NCI-H748 (cell line): ENCODE data around the gene SPIB.
"Not testable (repeated sequence)": the region's sequence is repeated elsewhere in the genome, so short reads cannot be mapped to it uniquely, and the experiment has no call there.

Experiments used
- DNase-seq: peaks from one replicate; lab custom pipeline; 2025; ENCODE audit not compliant: unreplicated experiment; lab: John Stamatoyannopoulos, UW

SPIB gene

DNA sequence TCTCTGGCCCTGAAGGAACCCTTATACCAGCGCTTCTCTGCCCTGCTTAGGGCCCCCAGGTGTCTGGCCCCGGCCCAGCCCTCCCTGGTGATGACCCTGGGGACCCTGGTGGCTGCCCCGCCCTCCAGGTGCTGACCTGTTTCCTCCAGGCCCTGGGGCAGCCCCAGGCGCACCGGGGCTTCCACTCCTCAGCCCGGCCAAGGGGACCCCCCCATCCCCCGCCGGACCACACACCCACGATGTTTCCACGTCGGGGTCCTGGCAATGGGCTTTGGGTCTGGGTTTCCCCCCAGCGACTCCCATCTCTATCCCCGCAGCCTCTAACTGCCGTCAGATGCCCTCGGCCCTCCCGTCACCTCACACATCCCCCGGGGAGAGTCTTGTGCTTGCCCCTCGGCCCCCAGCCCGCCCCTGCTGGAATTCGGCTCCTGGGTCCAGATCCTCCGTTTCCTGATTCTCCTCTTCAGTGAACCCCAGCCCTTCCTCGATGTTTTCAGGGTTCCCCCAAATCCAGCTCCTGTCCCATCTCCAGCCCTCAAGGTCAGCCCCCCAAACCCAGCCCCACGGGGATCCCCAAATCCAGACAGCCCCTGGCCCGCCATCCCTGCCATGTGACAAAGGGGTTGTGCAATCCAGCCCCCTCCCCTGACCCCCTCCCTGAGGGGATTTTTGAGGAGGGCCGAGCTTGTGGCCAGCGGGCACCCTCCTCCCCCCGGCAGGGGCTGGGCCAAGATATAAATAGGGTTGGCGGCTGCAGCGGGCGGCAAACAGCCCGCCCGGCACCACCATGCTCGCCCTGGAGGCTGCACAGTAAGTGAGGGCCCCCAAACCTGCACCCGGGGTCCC lies at the start of gene SPIB:
Gene SPIB (plus strand): TSS at position 763 of the 846 bp plus-strand sequence. CDS start 25 bp downstream, at position 788.
- no peak for DNase-seq

- DNase-seq: no peak
Observed at GRCh38 chr19:50371914-50372475, 46.7 kb upstream of the SPIB start.

GRCh38 chr19:50376166-50377050 lies 42.3 kb upstream of the SPIB start, which contains the start of gene NR1H2:
NR1H2 (plus strand) TSS chr19:50376457; CDS start chr19:50377606, 1,149 bp downstream.
- peak; percentile 99 for DNase-seq

- peak; percentile 87 for DNase-seq
Observed at GRCh38 chr19:50377051-50377461, 41.7 kb upstream of the SPIB start.

DNA sequence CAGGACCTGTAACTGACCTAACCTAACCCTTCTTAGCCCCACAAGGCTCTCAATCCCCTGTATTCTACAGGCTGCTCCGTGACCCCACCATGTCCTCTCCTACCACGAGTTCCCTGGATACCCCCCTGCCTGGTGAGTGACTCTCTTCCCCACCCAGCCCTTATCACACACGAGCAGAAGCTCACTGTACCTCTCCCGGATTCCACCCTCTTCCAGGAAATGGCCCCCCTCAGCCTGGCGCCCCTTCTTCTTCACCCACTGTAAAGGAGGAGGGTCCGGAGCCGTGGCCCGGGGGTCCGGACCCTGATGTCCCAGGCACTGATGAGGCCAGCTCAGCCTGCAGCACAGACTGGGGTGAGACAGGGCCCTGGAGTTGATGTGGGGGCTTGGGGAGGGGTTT lies 41.2 kb upstream of the SPIB start:
- no peak for DNase-seq

- DNase-seq: no peak
Observed at GRCh38 chr19:50378169-50378862, 40.4 kb upstream of the SPIB start.

DNA sequence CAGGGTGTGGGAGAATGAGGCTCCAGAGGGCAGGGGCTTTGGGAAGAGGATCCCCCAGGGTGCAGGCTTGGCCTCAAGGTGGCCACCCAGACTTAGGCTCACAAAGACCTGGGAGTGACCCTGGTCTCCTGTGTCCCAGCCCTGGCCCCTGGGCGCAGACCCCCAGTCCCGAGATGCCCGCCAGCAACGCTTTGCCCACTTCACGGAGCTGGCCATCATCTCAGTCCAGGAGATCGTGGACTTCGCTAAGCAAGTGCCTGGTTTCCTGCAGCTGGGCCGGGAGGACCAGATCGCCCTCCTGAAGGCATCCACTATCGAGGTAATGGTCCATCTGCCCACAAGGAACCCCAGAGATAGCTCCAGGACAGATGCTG lies 39.9 kb upstream of the SPIB start:
- DNase-seq: no peak

DNA sequence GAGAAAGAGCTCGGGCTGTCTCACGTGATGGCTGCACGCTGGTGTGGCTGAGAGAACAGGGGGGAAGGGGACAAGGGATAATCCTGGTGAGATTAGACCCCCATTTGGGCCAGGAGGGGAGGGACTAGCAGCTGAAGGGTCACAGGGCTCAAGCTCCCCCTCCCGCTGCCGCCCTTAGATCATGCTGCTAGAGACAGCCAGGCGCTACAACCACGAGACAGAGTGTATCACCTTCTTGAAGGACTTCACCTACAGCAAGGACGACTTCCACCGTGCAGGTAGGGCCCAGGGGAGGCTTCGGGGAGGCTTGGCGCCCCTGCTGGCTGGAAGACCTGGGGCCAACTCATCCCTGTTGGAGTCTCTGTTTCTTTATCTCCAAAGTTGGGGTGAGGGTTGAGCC lies 39.1 kb upstream of the SPIB start:
- DNase-seq: no peak

DNA sequence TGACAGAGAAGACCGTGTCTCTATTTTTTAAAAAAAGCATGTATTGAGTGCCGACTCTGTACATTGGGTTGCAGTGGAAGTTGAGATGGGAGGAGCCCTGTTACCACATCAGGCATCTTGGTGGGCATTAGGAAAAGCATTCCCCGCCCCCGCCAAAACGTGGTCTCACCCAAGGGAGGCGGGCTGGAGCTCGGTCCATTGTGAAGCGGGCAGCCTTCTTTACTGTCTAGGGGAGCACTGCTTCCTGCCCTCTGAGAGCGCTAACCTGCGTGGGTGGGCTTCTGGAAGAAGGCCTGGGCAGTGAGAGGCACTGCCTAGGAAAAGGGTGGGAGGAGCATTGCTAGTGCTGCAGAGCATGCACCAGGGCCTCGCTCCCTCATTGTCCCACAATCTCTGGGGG lies 38.6 kb upstream of the SPIB start:
- no peak for DNase-seq

DNA sequence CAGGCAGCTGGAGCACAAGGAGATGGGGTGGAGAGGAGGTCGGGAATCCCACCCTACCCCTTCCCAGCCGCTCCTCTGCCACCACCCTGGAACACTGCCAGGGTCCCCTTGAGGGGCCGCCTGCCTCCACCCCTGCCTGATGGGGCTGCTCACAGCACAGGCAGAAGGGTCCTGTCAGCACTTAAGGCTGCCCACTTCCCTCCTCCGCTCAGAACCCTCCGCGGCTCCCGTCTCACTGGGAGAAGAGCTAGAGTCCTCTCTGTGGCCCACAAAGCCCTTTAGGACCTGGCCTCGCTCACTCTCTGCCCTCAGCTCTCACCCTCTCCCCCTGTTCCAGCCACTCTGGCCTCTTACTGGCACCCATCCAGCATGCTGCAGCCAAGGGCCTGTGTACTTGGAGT lies 38.0 kb upstream of the SPIB start:
- no peak for DNase-seq

GRCh38 chr19:50381881-50382729 lies 36.6 kb upstream of the SPIB start:
- DNase-seq: no peak

DNA sequence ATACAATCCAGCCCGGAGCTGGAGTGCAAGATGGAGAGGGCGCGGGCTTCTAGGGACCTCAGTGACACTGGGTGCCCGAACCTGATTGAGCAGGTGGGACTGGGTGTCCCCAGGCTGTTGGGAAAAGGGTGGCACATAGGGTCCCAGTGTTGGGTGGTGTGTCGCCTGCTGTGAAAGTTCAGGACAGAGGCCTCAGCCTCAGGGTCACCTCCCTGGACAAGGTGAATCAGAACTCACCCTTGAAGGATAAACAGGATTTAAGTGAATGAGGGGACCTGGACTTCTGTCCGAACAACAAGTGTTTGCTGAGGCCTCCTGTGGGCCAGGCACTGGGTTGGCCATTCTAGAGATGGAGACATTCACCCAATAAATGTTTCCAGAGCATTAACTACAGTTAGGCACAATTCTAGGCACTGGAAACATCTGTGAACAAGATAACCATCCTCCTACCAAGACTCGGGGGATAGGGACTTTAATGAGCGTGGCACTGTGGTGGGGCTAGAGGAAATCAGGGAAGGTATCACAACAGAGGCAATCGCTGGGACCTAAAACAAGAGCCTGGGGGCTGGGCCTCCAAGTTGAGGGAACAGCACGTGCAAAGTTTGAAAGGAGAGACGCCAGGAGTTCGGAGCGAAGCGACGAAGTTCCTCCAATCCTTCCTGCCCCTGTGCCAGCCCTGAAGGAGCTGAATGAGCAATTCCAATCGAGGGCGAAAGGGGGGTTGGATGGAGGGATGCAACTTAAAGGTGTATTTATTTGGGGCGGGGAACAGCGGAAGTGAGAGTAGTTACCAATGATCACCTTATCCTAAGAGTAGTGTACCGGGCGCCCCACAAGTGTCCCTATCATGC lies 35.5 kb upstream of the SPIB start:
- no peak for DNase-seq

- DNase-seq: peak; percentile 99
Observed at GRCh38 chr19:50383852-50384684, 34.7 kb upstream of the SPIB start, which contains the start of gene POLD1. POLD1 (plus strand) TSS chr19:50384347; CDS start chr19:50398852, 14,505 bp downstream.

DNA sequence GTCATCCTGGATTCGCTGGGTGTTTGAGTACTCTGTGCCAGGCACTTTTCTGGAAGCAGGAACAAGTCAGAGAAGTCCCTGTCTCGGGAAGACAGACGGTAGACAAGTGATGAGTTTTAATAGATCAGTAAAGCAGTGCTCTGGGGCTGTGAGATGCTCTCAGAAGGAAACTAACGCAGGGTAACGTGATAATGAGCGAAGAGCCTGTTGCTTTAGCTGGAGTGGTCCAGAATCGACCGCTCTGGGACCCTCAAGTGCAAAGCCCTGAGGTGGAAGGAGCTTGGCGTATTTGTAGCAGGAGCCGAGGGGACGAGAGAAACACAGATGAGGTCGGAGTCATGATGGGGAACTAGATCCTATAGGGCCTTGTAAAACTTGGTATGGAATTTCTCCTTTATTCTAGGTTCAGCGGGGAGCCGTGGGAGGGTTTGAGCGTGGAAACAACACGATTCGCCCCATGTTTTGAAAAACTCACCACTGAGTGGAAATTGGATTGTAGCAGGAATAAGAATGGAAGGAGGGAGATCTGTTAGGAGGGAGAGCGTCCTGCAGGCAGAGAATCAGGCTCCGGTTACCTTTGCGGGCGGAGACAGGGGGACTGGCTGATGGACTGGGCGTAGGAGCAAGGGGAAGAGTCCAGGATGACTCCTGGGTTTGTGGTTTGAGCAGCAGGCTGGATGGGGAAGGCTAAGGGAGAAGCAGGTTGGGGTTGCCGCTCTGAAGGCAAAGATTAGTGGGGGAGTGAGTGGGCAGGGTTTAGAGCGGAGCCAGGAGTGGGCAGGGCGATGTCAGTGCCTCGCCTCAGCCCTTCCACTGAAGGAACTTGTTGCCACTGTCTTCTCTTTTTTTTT lies 33.8 kb upstream of the SPIB start:
- peak; percentile 51 for DNase-seq

- DNase-seq: no peak
Observed at GRCh38 chr19:50387176-50387867, 31.4 kb upstream of the SPIB start.

GRCh38 chr19:50387868-50388245 lies 30.9 kb upstream of the SPIB start:
- DNase-seq: no peak

- DNase-seq: not testable (repeated sequence)
Observed at GRCh38 chr19:50390295-50390694, 28.4 kb upstream of the SPIB start.
